GM06990 (cell line): ENCODE data around the gene QPRT.

Experiments used
- DNase-seq: peaks from one replicate; pipeline ENCODE4 v3.0.0-alpha.2; 2011; ENCODE audit not compliant: insufficient read length; ENCODE audit errors: extremely low read depth
- H3K27me3 ChIP-seq: replicated peaks from 2 replicates; pipeline ENCODE4 v1.6.0; 2011; ENCODE audit warnings: low read length; ENCODE audit not compliant: control insufficient read depth, insufficient read depth
- H3K36me3 ChIP-seq: 2 replicates; pipeline ENCODE4 v1.5.1; 2011; ENCODE audit warnings: low read length; ENCODE audit not compliant: control insufficient read depth, insufficient read depth
- H3K4me3 ChIP-seq: replicated peaks from 2 replicates; pipeline ENCODE4 v1.5.1; 2011; ENCODE audit warnings: low read depth, mild to moderate bottlenecking, control low read depth, low read length
- CTCF ChIP-seq: IDR thresholded peaks from 2 replicates; pipeline ENCODE4 v1.5.1; 2011; ENCODE audit warnings: low read length, control low read depth, mild to moderate bottlenecking, inconsistent platforms; ENCODE audit not compliant: insufficient read depth, poor library complexity, severe bottlenecking

The QPRT gene

GRCh38 chr16:29696881-29697331 lies 17.9 kb downstream of the QPRT start:
- H3K27me3 ChIP-seq: no peaks in the 10 kb centered on the region
- no peak for TF ChIP-seq CTCF
- H3K36me3 ChIP-seq: no peaks in the 10 kb centered on the region; the same call in 1 of the 2 replicates
- H3K4me3 ChIP-seq: no peak overlapping the region
- no peak for DNase-seq

- H3K4me3 ChIP-seq: no peak overlapping the region
- no peak for TF ChIP-seq CTCF
- no peaks in the 10 kb centered on the region; the same call in 1 of the 2 replicates for H3K36me3 ChIP-seq
- DNase-seq: no peak
- no peaks in the 10 kb centered on the region for H3K27me3 ChIP-seq
These were observed 18.4 kb downstream of the QPRT start for GRCh38 chr16:29697391-29697790.

GRCh38 chr16:29698042-29698441 lies 19.1 kb downstream of the QPRT start:
- no peak overlapping the region for H3K4me3 ChIP-seq
- no peak for DNase-seq
- TF ChIP-seq CTCF: no peak
- no peaks in the 10 kb centered on the region for H3K27me3 ChIP-seq
- no peaks in the 10 kb centered on the region; the same call in 1 of the 2 replicates for H3K36me3 ChIP-seq

- TF ChIP-seq CTCF: no peak
- no peak overlapping the region for H3K4me3 ChIP-seq
- no peaks in the 10 kb centered on the region; the same call in 1 of the 2 replicates for H3K36me3 ChIP-seq
- DNase-seq: no peak
- no peaks in the 10 kb centered on the region for H3K27me3 ChIP-seq
These were observed 19.7 kb downstream of the QPRT start for GRCh38 chr16:29698484-29699323.

- no peaks in the 10 kb centered on the region; the same call in 1 of the 2 replicates for H3K36me3 ChIP-seq
- no peak for TF ChIP-seq CTCF
- H3K4me3 ChIP-seq: no peak overlapping the region
- H3K27me3 ChIP-seq: no peaks in the 10 kb centered on the region
- DNase-seq: no peak
These were observed 20.6 kb downstream of the QPRT start for GRCh38 chr16:29699324-29700219.
